GM18868 (cell line): ENCODE measurements around the gene SHB.
"Not testable (repeated sequence)": the region's sequence is repeated elsewhere in the genome, so short reads cannot be mapped to it uniquely, and the experiment has no call there.

Source experiments
- ATAC-seq: cut with Tn5 transposase; IDR thresholded peaks from one replicate; pipeline ENCODE4 v1.9.1; 2021; ENCODE audit warnings: mild to moderate bottlenecking, moderate library complexity; ENCODE audit not compliant: unreplicated experiment

The SHB gene

GRCh38 chr9:38064842-38065368 lies 4.1 kb downstream of the SHB start:
- ATAC-seq = no peak

GRCh38 chr9:38063363-38063707 lies 5.7 kb downstream of the SHB start:
- no peak for ATAC-seq

GRCh38 chr9:38062498-38063362 lies 6.3 kb downstream of the SHB start:
- no peak for ATAC-seq

GRCh38 chr9:38062106-38062497 lies 6.9 kb downstream of the SHB start:
- ATAC-seq = no peak

- ATAC-seq = peak; percentile 49
Observed at GRCh38 chr9:38061326-38061977, 7.6 kb downstream of the SHB start.

GRCh38 chr9:38060681-38061080 lies 8.3 kb downstream of the SHB start:
- ATAC-seq = no peak

GRCh38 chr9:38059233-38059936 lies 9.6 kb downstream of the SHB start:
- ATAC-seq = no peak

GRCh38 chr9:38058452-38059232 lies 10.4 kb downstream of the SHB start:
- ATAC-seq = no peak

GRCh38 chr9:38057416-38058195 lies 11.4 kb downstream of the SHB start:
- ATAC-seq = no peak

GRCh38 chr9:38054653-38055052 lies 14.4 kb downstream of the SHB start:
- no peak for ATAC-seq

GRCh38 chr9:38053697-38054461 lies 15.1 kb downstream of the SHB start:
- ATAC-seq = peak; percentile 46

- ATAC-seq = no peak
Observed at GRCh38 chr9:38051780-38052546, 17.1 kb downstream of the SHB start.

GRCh38 chr9:38048316-38048969 lies 20.6 kb downstream of the SHB start:
- no peak for ATAC-seq

- peak; percentile 70 for ATAC-seq
Observed at GRCh38 chr9:38047301-38048251, 21.5 kb downstream of the SHB start.

- ATAC-seq = no peak
Observed at GRCh38 chr9:38046661-38047300, 22.2 kb downstream of the SHB start.

GRCh38 chr9:38045939-38046338 lies 23.1 kb downstream of the SHB start:
- not testable (repeated sequence) for ATAC-seq
